Measurements from ENCODE around the gene RAC3.

The RAC3 gene

GRCh38 chr17:82021107-82021899, 10.2 kb upstream of the RAC3 start:
- H3K27me3 ChIP-seq (replicated peaks; ENCODE audit: control insufficient read depth, insufficient read depth, low read length) = no peaks in the 10 kb centered on the region
- peak overlapping the region; percentile 87 for H3K4me3 ChIP-seq (replicated peaks; ENCODE audit: low read depth, low read length)
- no peaks in the 10 kb centered on the region; the same call in none of the 2 replicates for H3K36me3 ChIP-seq (ENCODE audit: control insufficient read depth, insufficient read depth, low read length)
- TF ChIP-seq, protein P1, sequence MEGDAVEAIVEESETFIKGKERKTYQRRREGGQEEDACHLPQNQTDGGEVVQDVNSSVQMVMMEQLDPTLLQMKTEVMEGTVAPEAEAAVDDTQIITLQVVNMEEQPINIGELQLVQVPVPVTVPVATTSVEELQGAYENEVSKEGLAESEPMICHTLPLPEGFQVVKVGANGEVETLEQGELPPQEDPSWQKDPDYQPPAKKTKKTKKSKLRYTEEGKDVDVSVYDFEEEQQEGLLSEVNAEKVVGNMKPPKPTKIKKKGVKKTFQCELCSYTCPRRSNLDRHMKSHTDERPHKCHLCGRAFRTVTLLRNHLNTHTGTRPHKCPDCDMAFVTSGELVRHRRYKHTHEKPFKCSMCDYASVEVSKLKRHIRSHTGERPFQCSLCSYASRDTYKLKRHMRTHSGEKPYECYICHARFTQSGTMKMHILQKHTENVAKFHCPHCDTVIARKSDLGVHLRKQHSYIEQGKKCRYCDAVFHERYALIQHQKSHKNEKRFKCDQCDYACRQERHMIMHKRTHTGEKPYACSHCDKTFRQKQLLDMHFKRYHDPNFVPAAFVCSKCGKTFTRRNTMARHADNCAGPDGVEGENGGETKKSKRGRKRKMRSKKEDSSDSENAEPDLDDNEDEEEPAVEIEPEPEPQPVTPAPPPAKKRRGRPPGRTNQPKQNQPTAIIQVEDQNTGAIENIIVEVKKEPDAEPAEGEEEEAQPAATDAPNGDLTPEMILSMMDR (IDR thresholded peaks at IDR 0.05; ENCODE audit: insufficient read depth, low read length, poor library complexity, severe bottlenecking) = peak; percentile 73
- DNase-seq (ENCODE audit: extremely low read depth, insufficient read length) = peak; percentile 58

DNA sequence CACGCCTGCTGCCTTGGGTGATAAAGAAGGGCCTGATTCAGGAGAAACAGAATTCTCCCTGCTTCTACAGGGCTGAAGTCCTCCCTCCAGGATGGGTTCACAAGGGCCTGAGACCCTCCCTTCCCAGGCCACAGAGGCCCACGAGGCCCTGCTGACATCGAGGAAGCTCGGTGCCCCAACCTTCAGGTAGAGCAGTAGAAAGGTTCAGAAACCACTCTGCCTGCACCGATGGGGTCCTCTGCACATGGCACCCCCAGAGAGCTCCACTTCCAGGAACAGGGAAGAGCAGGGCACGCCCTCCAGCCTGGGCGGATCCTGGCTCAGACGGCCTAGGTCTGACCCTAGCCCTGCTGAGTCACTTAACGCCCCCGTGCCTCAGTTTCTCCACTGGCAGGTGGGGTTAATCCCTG, 9.6 kb upstream of the RAC3 start:
- Histone ChIP-seq H3K4me3 (replicated peaks; ENCODE audit: low read depth, low read length) (peak overlapping the region; percentile 87), H3K27me3 (replicated peaks; ENCODE audit: control insufficient read depth, insufficient read depth, low read length) (no peaks in the 10 kb centered on the region), H3K36me3 (ENCODE audit: control insufficient read depth, insufficient read depth, low read length) (no peaks in the 10 kb centered on the region; the same call in none of the 2 replicates)
- TF ChIP-seq, protein P1 (IDR thresholded peaks at IDR 0.05; ENCODE audit: insufficient read depth, low read length, poor library complexity, severe bottlenecking) = no peak
- DNase-seq (ENCODE audit: extremely low read depth, insufficient read length) = no peak

- H3K4me3 ChIP-seq (replicated peaks; ENCODE audit: low read depth, low read length) = peak within 1 kb of the TSS; percentile 87
- no peaks in the 10 kb centered on the region for H3K27me3 ChIP-seq (replicated peaks; ENCODE audit: control insufficient read depth, insufficient read depth, low read length)
- H3K36me3 ChIP-seq (ENCODE audit: control insufficient read depth, insufficient read depth, low read length) = no peaks in the 10 kb centered on the region; the same call in none of the 2 replicates
- DNase-seq (ENCODE audit: extremely low read depth, insufficient read length) = no peak
- TF ChIP-seq, protein P1 (IDR thresholded peaks at IDR 0.05; ENCODE audit: insufficient read depth, low read length, poor library complexity, severe bottlenecking) = no peak
Measured at GRCh38 chr17:82022310-82022980, 9.0 kb upstream of the RAC3 start, which contains the start of gene CENPX. TSS of gene CENPX (minus strand) at chr17:82022878. CDS start at chr17:82022861, 17 bp downstream.

- Histone ChIP-seq H3K36me3 (ENCODE audit: control insufficient read depth, insufficient read depth, low read length) (no peaks in the 10 kb centered on the region; the same call in 1 of the 2 replicates), H3K27me3 (replicated peaks; ENCODE audit: control insufficient read depth, insufficient read depth, low read length) (no peaks in the 10 kb centered on the region), H3K4me3 (replicated peaks; ENCODE audit: low read depth, low read length) (peak within 1 kb of the TSS; percentile 87)
- DNase-seq (ENCODE audit: extremely low read depth, insufficient read length) = peak; percentile 99
- TF ChIP-seq, protein P1 (IDR thresholded peaks at IDR 0.05; ENCODE audit: insufficient read depth, low read length, poor library complexity, severe bottlenecking) = no peak
Measured at GRCh38 chr17:82022981-82023446, 8.5 kb upstream of the RAC3 start, which contains the start of gene LRRC45. TSS of gene LRRC45 (plus strand) at chr17:82023305. CDS start at chr17:82023644, 339 bp downstream.

GRCh38 chr17:82023447-82024241, 7.8 kb upstream of the RAC3 start:
- no peaks in the 10 kb centered on the region; the same call in none of the 2 replicates for H3K36me3 ChIP-seq (ENCODE audit: control insufficient read depth, insufficient read depth, low read length)
- H3K27me3 ChIP-seq (replicated peaks; ENCODE audit: control insufficient read depth, insufficient read depth, low read length) = no peaks in the 10 kb centered on the region
- TF ChIP-seq, protein P1 (IDR thresholded peaks at IDR 0.05; ENCODE audit: insufficient read depth, low read length, poor library complexity, severe bottlenecking) = no peak
- H3K4me3 ChIP-seq (replicated peaks; ENCODE audit: low read depth, low read length) = peak overlapping the region; percentile 80
- DNase-seq (ENCODE audit: extremely low read depth, insufficient read length) = no peak

All from GM06990 (cell line).